PC-3 (cell line): Measurements from ENCODE around the gene SCO1.
"Not testable (repeated sequence)": the region's sequence is repeated elsewhere in the genome, so short reads cannot be mapped to it uniquely, and the experiment has no call there.

Experiments used
- EZH2 ChIP-seq: fragments of 300-600 bp; sonication (generic); IDR thresholded peaks from one replicate; pipeline ENCODE4 v1.6.1; 2017; ENCODE audit warnings: antibody characterized with exemption, mild to moderate bottlenecking, low read length; ENCODE audit not compliant: unreplicated experiment
- EZH2phosphoT487 ChIP-seq: fragments of 300-600 bp; sonication (generic); IDR thresholded peaks from 2 replicates; pipeline ENCODE4 v1.6.1; 2018; ENCODE audit warnings: mild to moderate bottlenecking, antibody characterized with exemption, low read length, borderline replicate concordance
- TF ChIP-seq, protein P1 (sequence below): fragments of 300-600 bp; sonication (generic); conservative IDR thresholded peaks from 2 replicates; pipeline ENCODE4 v1.5.1; 2017; ENCODE audit warnings: antibody characterized with exemption, low read depth, mild to moderate bottlenecking, low read length

DNA sequence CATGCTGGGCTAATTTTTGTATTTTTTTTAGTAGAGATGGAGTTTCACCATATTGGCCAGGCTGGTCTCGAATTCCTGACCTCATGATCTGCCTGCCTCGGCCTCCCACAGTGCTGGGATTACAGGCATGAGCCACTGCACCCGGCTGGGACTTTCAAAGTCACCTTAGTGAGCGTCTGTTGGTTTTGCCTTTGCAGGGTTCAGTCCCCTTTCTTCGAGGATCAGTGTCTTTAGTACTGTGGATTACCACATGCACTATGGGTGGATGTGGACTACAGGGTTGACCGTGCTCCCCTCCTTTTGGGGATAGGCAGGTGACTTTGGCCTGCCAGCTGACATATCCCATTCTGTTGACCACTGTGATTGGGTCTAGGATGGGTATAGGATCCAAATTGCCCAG lies 34.8 kb upstream of the SCO1 start:
- TF ChIP-seq, protein P1, sequence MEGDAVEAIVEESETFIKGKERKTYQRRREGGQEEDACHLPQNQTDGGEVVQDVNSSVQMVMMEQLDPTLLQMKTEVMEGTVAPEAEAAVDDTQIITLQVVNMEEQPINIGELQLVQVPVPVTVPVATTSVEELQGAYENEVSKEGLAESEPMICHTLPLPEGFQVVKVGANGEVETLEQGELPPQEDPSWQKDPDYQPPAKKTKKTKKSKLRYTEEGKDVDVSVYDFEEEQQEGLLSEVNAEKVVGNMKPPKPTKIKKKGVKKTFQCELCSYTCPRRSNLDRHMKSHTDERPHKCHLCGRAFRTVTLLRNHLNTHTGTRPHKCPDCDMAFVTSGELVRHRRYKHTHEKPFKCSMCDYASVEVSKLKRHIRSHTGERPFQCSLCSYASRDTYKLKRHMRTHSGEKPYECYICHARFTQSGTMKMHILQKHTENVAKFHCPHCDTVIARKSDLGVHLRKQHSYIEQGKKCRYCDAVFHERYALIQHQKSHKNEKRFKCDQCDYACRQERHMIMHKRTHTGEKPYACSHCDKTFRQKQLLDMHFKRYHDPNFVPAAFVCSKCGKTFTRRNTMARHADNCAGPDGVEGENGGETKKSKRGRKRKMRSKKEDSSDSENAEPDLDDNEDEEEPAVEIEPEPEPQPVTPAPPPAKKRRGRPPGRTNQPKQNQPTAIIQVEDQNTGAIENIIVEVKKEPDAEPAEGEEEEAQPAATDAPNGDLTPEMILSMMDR, result not testable (repeated sequence)
- TF ChIP-seq EZH2phosphoT487, EZH2: not testable (repeated sequence)
